ENCODE results near the gene SCYGR8.
A peak's percentile ranks its signal among the peaks of the same experiment; 100 is the strongest.
"Not testable (repeated sequence)": the region's sequence is repeated elsewhere in the genome, so short reads cannot be mapped to it uniquely, and the experiment has no call there.

Gene SCYGR8

GRCh38 chr2:227717687-227718567, 27.8 kb upstream of the SCYGR8 start, which contains the start of gene SLC19A3:
Gene SLC19A3, minus strand, starts transcription at chr2:227718028. Its CDS starts 15,710 bp downstream, at chr2:227702318.
- peak within 1 kb of the TSS; percentile 25; the same call in 1 of the 2 replicates for H3K4me3 ChIP-seq (ENCODE audit: low read length)
- H3K4me1 ChIP-seq (ENCODE audit: control insufficient read depth, insufficient read depth, low read length), result 0 out of 2 replicates have a peak, but pooled peaks cover 2% of the 10 kb centered on the region
- H3K9me3 ChIP-seq (ENCODE audit: control insufficient read depth, insufficient read depth, low read length), result no peaks in the 10 kb centered on the region
- H3K27me3 ChIP-seq (ENCODE audit: control insufficient read depth, insufficient read depth, low read length), result no peaks in the 10 kb centered on the region
- no peak within 1 kb of the TSS for H3K27ac ChIP-seq (ENCODE audit: low read length)
- no CpG with 5 or more reads among the region's 35 CpGs for WGBS (ENCODE audit: insufficient coverage, insufficient read length)
- no peaks in the 10 kb centered on the region for H3K36me3 ChIP-seq (ENCODE audit: control insufficient read depth, insufficient read depth, low read length)
- peak; percentile 50 for DNase-seq (ENCODE audit: low read depth, low spot score)

- no peak overlapping the region for H3K4me3 ChIP-seq (ENCODE audit: low read length)
- 0 out of 2 replicates have a peak, but pooled peaks cover 2% of the 10 kb centered on the region for H3K4me1 ChIP-seq (ENCODE audit: control insufficient read depth, insufficient read depth, low read length)
- DNase-seq (ENCODE audit: low read depth, low spot score), result no peak
- H3K27ac ChIP-seq (ENCODE audit: low read length), result no peak overlapping the region
- no peaks in the 10 kb centered on the region for H3K9me3 ChIP-seq (ENCODE audit: control insufficient read depth, insufficient read depth, low read length)
- H3K27me3 ChIP-seq (ENCODE audit: control insufficient read depth, insufficient read depth, low read length), result no peaks in the 10 kb centered on the region
- no CpG with 5 or more reads among the region's 4 CpGs for WGBS (ENCODE audit: insufficient coverage, insufficient read length)
- H3K36me3 ChIP-seq (ENCODE audit: control insufficient read depth, insufficient read depth, low read length), result no peaks in the 10 kb centered on the region
Measured at GRCh38 chr2:227719641-227720040, 26.1 kb upstream of the SCYGR8 start.

- Histone ChIP-seq H3K4me1 (ENCODE audit: control insufficient read depth, insufficient read depth, low read length) (0 out of 2 replicates have a peak, but pooled peaks cover 2% of the 10 kb centered on the region), H3K9me3 (ENCODE audit: control insufficient read depth, insufficient read depth, low read length) (no peaks in the 10 kb centered on the region), H3K36me3 (ENCODE audit: control insufficient read depth, insufficient read depth, low read length) (no peaks in the 10 kb centered on the region), H3K27me3 (ENCODE audit: control insufficient read depth, insufficient read depth, low read length) (no peaks in the 10 kb centered on the region), H3K4me3 (ENCODE audit: low read length) (no peak overlapping the region), H3K27ac (ENCODE audit: low read length) (no peak overlapping the region)
- no peak for DNase-seq (ENCODE audit: low read depth, low spot score)
- WGBS (ENCODE audit: insufficient coverage, insufficient read length), result 100% methylated on average over 1 of the region's 4 CpGs
Measured at GRCh38 chr2:227720680-227721079, 25.0 kb upstream of the SCYGR8 start.

GRCh38 chr2:227722821-227723220, 22.9 kb upstream of the SCYGR8 start:
- DNase-seq (ENCODE audit: low read depth, low spot score); H3K27ac ChIP-seq (ENCODE audit: low read length): not testable (repeated sequence)

GRCh38 chr2:227724394-227725039, 21.2 kb upstream of the SCYGR8 start, which contains the start of gene SCYGR6:
Gene SCYGR6, minus strand, starts transcription at chr2:227724757. Its CDS starts 0 bp downstream, at chr2:227724757.
- H3K4me3 ChIP-seq (ENCODE audit: low read length), result no peak within 1 kb of the TSS
- no peaks in the 10 kb centered on the region for H3K4me1 ChIP-seq (ENCODE audit: control insufficient read depth, insufficient read depth, low read length)
- DNase-seq (ENCODE audit: low read depth, low spot score), result no peak
- no peaks in the 10 kb centered on the region for H3K27me3 ChIP-seq (ENCODE audit: control insufficient read depth, insufficient read depth, low read length)
- no peak within 1 kb of the TSS for H3K27ac ChIP-seq (ENCODE audit: low read length)
- no peaks in the 10 kb centered on the region for H3K9me3 ChIP-seq (ENCODE audit: control insufficient read depth, insufficient read depth, low read length)
- no CpG with 5 or more reads among the region's 15 CpGs for WGBS (ENCODE audit: insufficient coverage, insufficient read length)
- H3K36me3 ChIP-seq (ENCODE audit: control insufficient read depth, insufficient read depth, low read length), result no peaks in the 10 kb centered on the region

More at GRCh38 chr2:227722821-227723220, 22.9 kb upstream of the SCYGR8 start:
- not testable (repeated sequence) for H3K9me3 ChIP-seq (ENCODE audit: control insufficient read depth, insufficient read depth, low read length); H3K4me1 ChIP-seq (ENCODE audit: control insufficient read depth, insufficient read depth, low read length); H3K27me3 ChIP-seq (ENCODE audit: control insufficient read depth, insufficient read depth, low read length); H3K4me3 ChIP-seq (ENCODE audit: low read length); H3K36me3 ChIP-seq (ENCODE audit: control insufficient read depth, insufficient read depth, low read length)
- WGBS (ENCODE audit: insufficient coverage, insufficient read length), result no CpG with 5 or more reads among the region's 7 CpGs

- H3K27ac ChIP-seq (ENCODE audit: low read length), result no peak within 1 kb of the TSS
- H3K9me3 ChIP-seq (ENCODE audit: control insufficient read depth, insufficient read depth, low read length), result no peaks in the 10 kb centered on the region
- DNase-seq (ENCODE audit: low read depth, low spot score), result no peak
- H3K36me3 ChIP-seq (ENCODE audit: control insufficient read depth, insufficient read depth, low read length), result no peaks in the 10 kb centered on the region
- WGBS (ENCODE audit: insufficient coverage, insufficient read length), result no CpG with 5 or more reads among the region's 5 CpGs
- H3K4me1 ChIP-seq (ENCODE audit: control insufficient read depth, insufficient read depth, low read length), result no peaks in the 10 kb centered on the region
- H3K4me3 ChIP-seq (ENCODE audit: low read length), result no peak within 1 kb of the TSS
- H3K27me3 ChIP-seq (ENCODE audit: control insufficient read depth, insufficient read depth, low read length), result no peaks in the 10 kb centered on the region
Measured at GRCh38 chr2:227728035-227728434, 17.7 kb upstream of the SCYGR8 start, which contains the start of gene SCYGR7. Gene SCYGR7, plus strand, starts transcription at chr2:227728335. Its CDS starts 0 bp downstream, at chr2:227728335.

- no peaks in the 10 kb centered on the region for H3K9me3 ChIP-seq (ENCODE audit: control insufficient read depth, insufficient read depth, low read length)
- WGBS (ENCODE audit: insufficient coverage, insufficient read length), result no CpG with 5 or more reads among the region's 14 CpGs
- H3K4me3 ChIP-seq (ENCODE audit: low read length), result no peak overlapping the region
- no peak for DNase-seq (ENCODE audit: low read depth, low spot score)
- no peaks in the 10 kb centered on the region for H3K36me3 ChIP-seq (ENCODE audit: control insufficient read depth, insufficient read depth, low read length)
- H3K4me1 ChIP-seq (ENCODE audit: control insufficient read depth, insufficient read depth, low read length), result no peaks in the 10 kb centered on the region
- no peaks in the 10 kb centered on the region for H3K27me3 ChIP-seq (ENCODE audit: control insufficient read depth, insufficient read depth, low read length)
- no peak overlapping the region for H3K27ac ChIP-seq (ENCODE audit: low read length)
Measured at GRCh38 chr2:227739351-227739750, 6.3 kb upstream of the SCYGR8 start.

GRCh38 chr2:227740705-227741104, 5.0 kb upstream of the SCYGR8 start:
- H3K4me3 ChIP-seq (ENCODE audit: low read length); H3K27ac ChIP-seq (ENCODE audit: low read length); H3K36me3 ChIP-seq (ENCODE audit: control insufficient read depth, insufficient read depth, low read length); H3K9me3 ChIP-seq (ENCODE audit: control insufficient read depth, insufficient read depth, low read length); H3K27me3 ChIP-seq (ENCODE audit: control insufficient read depth, insufficient read depth, low read length); H3K4me1 ChIP-seq (ENCODE audit: control insufficient read depth, insufficient read depth, low read length); DNase-seq (ENCODE audit: low read depth, low spot score): not testable (repeated sequence)
- no CpG with 5 or more reads among the region's 7 CpGs for whole genome bisulfite sequencing (ENCODE audit: insufficient coverage, insufficient read length)

- Histone ChIP-seq H3K9me3 (ENCODE audit: control insufficient read depth, insufficient read depth, low read length) (no peaks in the 10 kb centered on the region), H3K4me1 (ENCODE audit: control insufficient read depth, insufficient read depth, low read length) (no peaks in the 10 kb centered on the region), H3K36me3 (ENCODE audit: control insufficient read depth, insufficient read depth, low read length) (no peaks in the 10 kb centered on the region), H3K4me3 (ENCODE audit: low read length) (no peak overlapping the region), H3K27ac (ENCODE audit: low read length) (no peak overlapping the region), H3K27me3 (ENCODE audit: control insufficient read depth, insufficient read depth, low read length) (no peaks in the 10 kb centered on the region)
- WGBS (ENCODE audit: insufficient coverage, insufficient read length), result no CpG with 5 or more reads among the region's 6 CpGs
- DNase-seq (ENCODE audit: low read depth, low spot score), result no peak
Measured at GRCh38 chr2:227748079-227748478, 2.4 kb downstream of the SCYGR8 start.

GRCh38 chr2:227756261-227756660, 10.6 kb downstream of the SCYGR8 start:
- H3K4me1 ChIP-seq (ENCODE audit: control insufficient read depth, insufficient read depth, low read length); H3K27ac ChIP-seq (ENCODE audit: low read length); H3K9me3 ChIP-seq (ENCODE audit: control insufficient read depth, insufficient read depth, low read length); H3K4me3 ChIP-seq (ENCODE audit: low read length); H3K27me3 ChIP-seq (ENCODE audit: control insufficient read depth, insufficient read depth, low read length); H3K36me3 ChIP-seq (ENCODE audit: control insufficient read depth, insufficient read depth, low read length); DNase-seq (ENCODE audit: low read depth, low spot score): not testable (repeated sequence)
- no CpG with 5 or more reads among the region's 4 CpGs for WGBS (ENCODE audit: insufficient coverage, insufficient read length)
